OCI-LY7 (cell line): ENCODE results near the gene CSPG4. TPM values are rescaled to one million over a fixed set of nuclear protein-coding genes. Genes with fewer than 3 reads are reported as not detected.
A peak's percentile ranks its signal among the peaks of the same experiment; 100 is the strongest.

Experiments used
- BruUV-seq: library from RNA; stranded (reverse); fragments of 400-500 nt; replicated peaks from 2 replicates; lab custom pipeline; 2021; lab: Mats Ljungman, UMichigan
- CTCF ChIA-PET: fragments of 300-600 bp; sonication (Branson Sonifier 250); formaldehyde crosslinking; loops from one replicate; lab custom pipeline; 2022; ENCODE audit warnings: antibody characterized with exemption; ENCODE audit not compliant: unreplicated experiment; lab: Charles Lee
- POLR2A ChIA-PET: fragments of 300-600 bp; sonication (Branson Sonifier 250); formaldehyde crosslinking; loops from one replicate; lab custom pipeline; 2022; ENCODE audit warnings: antibody characterized with exemption; lab: Charles Lee
- DNase-seq: peaks from one replicate; pipeline ENCODE4 v3.0.0-alpha.2; 2015; ENCODE audit warnings: low spot score
- H2AFZ ChIP-seq: fragments of 200-600 bp; sonication (generic), shearing (Covaris generic); 2 replicates; pipeline ENCODE4 v1.6.1; 2014; ENCODE audit warnings: mild to moderate bottlenecking, antibody characterized with exemption, low read length, moderate library complexity
- H3K27ac ChIP-seq: fragments of 200-600 bp; sonication (generic); 2 replicates; pipeline ENCODE4 v1.5.1; 2014; ENCODE audit warnings: mixed run types, low read depth, mild to moderate bottlenecking, moderate library complexity, low read length, inconsistent platforms; ENCODE audit not compliant: poor library complexity, severe bottlenecking
- H3K36me3 ChIP-seq: fragments of 200-600 bp; sonication (generic); 2 replicates; pipeline ENCODE4 v1.6.1; 2014; ENCODE audit warnings: mild to moderate bottlenecking, antibody characterized with exemption, low read length, moderate library complexity, mixed read lengths; ENCODE audit not compliant: insufficient read depth
- H3K4me1 ChIP-seq: fragments of 200-600 bp; sonication (generic); 2 replicates; pipeline ENCODE4 v1.5.1; 2014; ENCODE audit warnings: mild to moderate bottlenecking, low read length; ENCODE audit not compliant: insufficient read depth, poor library complexity, severe bottlenecking
- H3K4me2 ChIP-seq: fragments of 200-600 bp; sonication (generic); 2 replicates; pipeline ENCODE4 v1.6.1; 2014; ENCODE audit warnings: mild to moderate bottlenecking, low read length
- H3K4me3 ChIP-seq: fragments of 200-600 bp; sonication (generic); 2 replicates; pipeline ENCODE4 v1.5.1; 2014; ENCODE audit warnings: mild to moderate bottlenecking, low read depth, low read length; ENCODE audit not compliant: poor library complexity, severe bottlenecking
- H3K79me2 ChIP-seq: fragments of 200-600 bp; sonication (generic); 2 replicates; pipeline ENCODE4 v1.6.1; 2016; ENCODE audit warnings: low read depth, mild to moderate bottlenecking, low read length, moderate library complexity, mixed read lengths; ENCODE audit not compliant: insufficient read depth
- H3K9me2 ChIP-seq: fragments of 200-600 bp; sonication (generic); 2 replicates; pipeline ENCODE4 v1.6.1; 2016; ENCODE audit warnings: mild to moderate bottlenecking, low read length, mixed read lengths; ENCODE audit not compliant: insufficient read depth
- H3K9me3 ChIP-seq: fragments of 200-600 bp; sonication (generic); 2 replicates; pipeline ENCODE4 v1.6.1; 2014; ENCODE audit warnings: mild to moderate bottlenecking, mixed run types, low read length, mixed read lengths
- H4K20me1 ChIP-seq: fragments of 200-600 bp; sonication (generic); 2 replicates; pipeline ENCODE4 v1.6.1; 2014; ENCODE audit warnings: mild to moderate bottlenecking, antibody characterized with exemption, low read length, moderate library complexity, mixed read lengths; ENCODE audit not compliant: insufficient read depth
- EZH2phosphoT487 ChIP-seq: fragments of 200-600 bp; sonication (generic); IDR thresholded peaks from 2 replicates; pipeline ENCODE4 v1.6.1; 2018; ENCODE audit warnings: low read depth, borderline replicate concordance, mild to moderate bottlenecking, mixed run types, antibody characterized with exemption, low read length, moderate library complexity, mixed read lengths
- intact Hi-C: fragments of 100-400 bp; cut with micrococcal nuclease; formaldehyde crosslinking; loops from one replicate; pipeline ENCODE4 v1.10.0; 2022; ENCODE audit not compliant: unreplicated experiment
- total RNA-seq, 2 experiments: library from RNA; depleted of rRNA in 1 of 2; stranded (reverse); fragments of >200 nt in 1 of 2; shearing (Covaris generic) in 1 of 2; gene quantifications; 2 replicates each; pipeline ENCODE4 v1.2.3, GENCODE V29; 2014 to 2022
- TF ChIP-seq, protein P1 (sequence below): fragments of 200-600 bp; sonication (generic); conservative IDR thresholded peaks from 2 replicates; pipeline ENCODE4 v1.5.1; 2014; ENCODE audit warnings: mild to moderate bottlenecking, antibody characterized with exemption, low read length, moderate library complexity, mixed read lengths

CSPG4 gene
- total RNA-seq, 2 experiments from 2014 or later, result not detected

DNA sequence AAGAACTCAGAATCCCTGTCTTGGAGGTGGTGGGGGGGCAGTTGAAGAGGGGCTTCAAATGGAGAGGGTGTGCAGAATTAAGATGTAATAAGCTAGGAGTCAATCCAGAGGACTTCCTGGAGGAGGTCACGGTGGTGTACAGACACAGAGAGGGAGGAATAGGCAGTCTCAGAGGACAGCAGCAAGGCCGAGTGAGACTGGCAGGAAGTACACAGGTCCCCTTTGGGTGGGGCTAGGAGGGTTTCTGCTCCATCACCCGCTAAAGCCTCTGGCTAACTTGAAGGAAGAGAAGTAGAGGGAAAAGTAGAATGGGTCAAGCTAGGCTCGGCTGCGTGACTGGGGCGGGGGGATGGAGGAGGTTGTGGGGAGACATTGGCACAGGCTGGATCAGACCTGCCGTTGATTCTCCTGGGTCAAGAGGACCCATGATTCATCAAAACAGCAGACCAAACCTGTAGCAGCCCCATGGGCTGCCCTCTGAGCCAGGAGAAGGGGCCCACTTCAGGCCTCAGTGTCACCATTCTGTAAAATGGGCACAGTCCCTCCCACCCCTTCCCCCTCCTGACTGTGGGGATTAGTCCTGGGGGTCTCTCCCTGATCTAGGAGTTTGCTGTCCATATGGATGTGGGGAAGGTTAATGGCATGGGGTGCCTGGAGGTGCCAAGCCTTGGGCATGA is 16.9 kb downstream of the CSPG4 start:
- Histone ChIP-seq H3K79me2 (no peaks in the 10 kb centered on the region), H3K36me3 (no peaks in the 10 kb centered on the region), H3K4me3 (no peak overlapping the region), H3K9me2 (no peaks in the 10 kb centered on the region), H3K4me1 (peaks cover 27% of the 10 kb centered on the region), H2AFZ (peak overlapping the region; percentile 51; the same call in 1 of the 2 replicates), H4K20me1 (no peaks in the 10 kb centered on the region), H3K4me2 (peak overlapping the region; percentile 35; the same call in 1 of the 2 replicates), H3K9me3 (no peaks in the 10 kb centered on the region), H3K27ac (no peak overlapping the region)
- intact Hi-C loops, result no loop called here
- ChIA-PET POLR2A (no interaction called here), CTCF (interaction anchor here (0.6 kb wide), 1 partner anchor 28 kb away, joined by 5 read pairs; a partner anchor contains a TSS)
- no peak for TF ChIP-seq EZH2phosphoT487
- TF ChIP-seq, protein P1, sequence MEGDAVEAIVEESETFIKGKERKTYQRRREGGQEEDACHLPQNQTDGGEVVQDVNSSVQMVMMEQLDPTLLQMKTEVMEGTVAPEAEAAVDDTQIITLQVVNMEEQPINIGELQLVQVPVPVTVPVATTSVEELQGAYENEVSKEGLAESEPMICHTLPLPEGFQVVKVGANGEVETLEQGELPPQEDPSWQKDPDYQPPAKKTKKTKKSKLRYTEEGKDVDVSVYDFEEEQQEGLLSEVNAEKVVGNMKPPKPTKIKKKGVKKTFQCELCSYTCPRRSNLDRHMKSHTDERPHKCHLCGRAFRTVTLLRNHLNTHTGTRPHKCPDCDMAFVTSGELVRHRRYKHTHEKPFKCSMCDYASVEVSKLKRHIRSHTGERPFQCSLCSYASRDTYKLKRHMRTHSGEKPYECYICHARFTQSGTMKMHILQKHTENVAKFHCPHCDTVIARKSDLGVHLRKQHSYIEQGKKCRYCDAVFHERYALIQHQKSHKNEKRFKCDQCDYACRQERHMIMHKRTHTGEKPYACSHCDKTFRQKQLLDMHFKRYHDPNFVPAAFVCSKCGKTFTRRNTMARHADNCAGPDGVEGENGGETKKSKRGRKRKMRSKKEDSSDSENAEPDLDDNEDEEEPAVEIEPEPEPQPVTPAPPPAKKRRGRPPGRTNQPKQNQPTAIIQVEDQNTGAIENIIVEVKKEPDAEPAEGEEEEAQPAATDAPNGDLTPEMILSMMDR, result no peak
- DNase-seq, result peak; percentile 46
- BruUV-seq, result no TSS peak

DNA sequence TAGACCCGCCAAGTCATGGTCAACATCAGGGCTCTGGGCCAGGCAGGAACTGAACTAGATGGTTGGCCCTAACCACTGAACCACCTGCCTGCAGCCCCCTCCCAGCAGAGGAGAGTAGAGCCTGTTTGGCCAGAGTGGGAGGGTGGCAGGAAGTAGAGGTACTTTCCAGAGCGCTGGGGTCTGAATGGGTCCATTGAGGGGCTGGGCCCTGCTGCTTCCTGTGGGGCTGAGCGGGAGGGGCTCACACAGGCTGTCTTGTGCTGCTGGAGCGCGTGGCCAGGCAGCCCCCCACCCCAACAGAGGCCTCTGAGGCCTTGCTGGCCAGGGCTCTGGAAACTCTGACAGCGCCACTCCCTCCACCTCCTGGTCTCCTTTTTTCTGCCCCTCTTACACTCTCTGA is 17.4 kb downstream of the CSPG4 start:
- peak; percentile 58 for DNase-seq
- peaks cover 23% of the 10 kb centered on the region for H3K4me1 ChIP-seq
- no TSS peak for BruUV-seq
- ChIA-PET CTCF (no interaction called here), POLR2A (interaction anchor here (0.6 kb wide), 1 partner anchor 24 kb away, joined by 5 read pairs; no protein-coding TSS in a partner anchor)
- peak overlapping the region; percentile 35; the same call in 1 of the 2 replicates for H3K4me2 ChIP-seq
- H3K9me3 ChIP-seq, result no peaks in the 10 kb centered on the region
- H3K36me3 ChIP-seq, result no peaks in the 10 kb centered on the region
- no peaks in the 10 kb centered on the region for H3K79me2 ChIP-seq
- intact Hi-C loops, result no loop called here
- H2AFZ ChIP-seq, result peak overlapping the region; percentile 51; the same call in 1 of the 2 replicates
- TF ChIP-seq, protein P1, result no peak
- TF ChIP-seq EZH2phosphoT487, result no peak
- no peak overlapping the region for H3K27ac ChIP-seq
- no peak overlapping the region for H3K4me3 ChIP-seq
- H3K9me2 ChIP-seq, result no peaks in the 10 kb centered on the region
- H4K20me1 ChIP-seq, result no peaks in the 10 kb centered on the region
